CD4-positive, alpha-beta memory T cell (primary cell): Measurements from ENCODE around the gene GRAMD1B. TPM values are rescaled to one million over a fixed set of nuclear protein-coding genes. Genes with fewer than 3 reads are reported as not detected.
A peak's percentile ranks its signal among the peaks of the same experiment; 100 is the strongest.

ENCODE experiments used
- CTCF ChIA-PET: fragments of 350-600 bp; sonication (Branson Sonifier 250); formaldehyde crosslinking; loops from one replicate; lab custom pipeline; 2021; ENCODE audit warnings: inconsistent platforms; ENCODE audit not compliant: partially characterized antibody; lab: Charles Lee
- POLR2A ChIA-PET: fragments of 350-600 bp; sonication (Branson Sonifier 250); formaldehyde crosslinking; loops from one replicate; lab custom pipeline; 2021; ENCODE audit not compliant: partially characterized antibody; lab: Charles Lee
- DNase-seq, 5 donors: peaks; one replicate each; pipeline versions ENCODE4 v3.0.0 to v3.0.0-alpha.2; 2020 to 2022; ENCODE audit warnings: mixed read lengths in 1 of 5
- H3K27ac ChIP-seq: one replicate; pipeline ENCODE4 v1.7.0; 2013; ENCODE audit warnings: low read depth, low read length
- H3K27me3 ChIP-seq: 2 replicates; pipeline ENCODE4 v1.7.0; 2013; ENCODE audit warnings: mild to moderate bottlenecking, low read length, moderate library complexity; ENCODE audit not compliant: insufficient read depth
- H3K36me3 ChIP-seq: 2 replicates; pipeline ENCODE4 v1.7.0; 2013; ENCODE audit warnings: mild to moderate bottlenecking, low read length, moderate library complexity; ENCODE audit not compliant: insufficient read depth
- H3K4me1 ChIP-seq: 2 replicates; pipeline ENCODE4 v1.7.0; 2013; ENCODE audit warnings: mild to moderate bottlenecking, low read length, moderate library complexity; ENCODE audit not compliant: insufficient read depth
- H3K4me3 ChIP-seq, 2 donors: one replicate each; pipeline ENCODE4 v1.7.0; 2013; ENCODE audit warnings: low read length in 2 of 2, mild to moderate bottlenecking in 1 of 2
- H3K9me3 ChIP-seq, 2 donors: one replicate each; pipeline ENCODE4 v1.7.0; 2013; ENCODE audit warnings: low read length in 2 of 2, control low read depth in 1 of 2; ENCODE audit not compliant: control insufficient read depth in 1 of 2
- H3K27ac Mint-ChIP-seq, 7 donors: one replicate each; pipeline ENCODE4 v1.8.0; 2020 to 2021; ENCODE audit warnings: mixed read lengths in 7 of 7, mild to moderate bottlenecking in 6 of 7, inconsistent platforms in 3 of 7, moderate library complexity in 3 of 7
- H3K27me3 Mint-ChIP-seq, 2 donors: one replicate each; pipeline ENCODE4 v1.8.0; 2020 to 2021; ENCODE audit warnings: mixed read lengths in 2 of 2
- H3K36me3 Mint-ChIP-seq, 2 donors: one replicate each; pipeline ENCODE4 v1.8.0; 2020 to 2021; ENCODE audit warnings: mixed read lengths in 2 of 2, inconsistent platforms in 1 of 2, mild to moderate bottlenecking in 1 of 2
- H3K4me1 Mint-ChIP-seq, 4 donors: one replicate each; pipeline ENCODE4 v1.8.0; 2020 to 2021; ENCODE audit warnings: mixed read lengths in 4 of 4, mild to moderate bottlenecking in 1 of 4
- H3K4me3 Mint-ChIP-seq, 8 donors: one replicate each; pipeline ENCODE4 v1.8.0; 2020 to 2021; ENCODE audit warnings: mixed read lengths in 8 of 8, mild to moderate bottlenecking in 7 of 8, moderate library complexity in 6 of 8, inconsistent platforms in 3 of 8
- H3K9me3 Mint-ChIP-seq, 8 donors: one replicate each; pipeline ENCODE4 v1.8.0; 2020 to 2021; ENCODE audit warnings: mixed read lengths in 8 of 8, mild to moderate bottlenecking in 5 of 8, inconsistent platforms in 3 of 8, moderate library complexity in 1 of 8
- intact Hi-C: fragments of 100-400 bp; cut with micrococcal nuclease; formaldehyde crosslinking; loops from one replicate; pipeline ENCODE4 v1.15.1; 2023
- polyA plus RNA-seq, 2 donors: library from polyadenylated mRNA; unstranded; fragments of 300-500 nt; fragmentation: Illumina TruSeq; gene quantifications; one replicate each; pipeline ENCODE4 v1.2.3, GENCODE V29; 2021
- total RNA-seq, 2 experiments: library from RNA; stranded (reverse); gene quantifications; one replicate each; pipeline ENCODE4 v1.2.3, GENCODE V29; 2021

The GRAMD1B gene
- total and polyA plus RNA-seq, 4 experiments from 2014 or later: 4.2 to 26.0 (median 12.4) TPM

DNA sequence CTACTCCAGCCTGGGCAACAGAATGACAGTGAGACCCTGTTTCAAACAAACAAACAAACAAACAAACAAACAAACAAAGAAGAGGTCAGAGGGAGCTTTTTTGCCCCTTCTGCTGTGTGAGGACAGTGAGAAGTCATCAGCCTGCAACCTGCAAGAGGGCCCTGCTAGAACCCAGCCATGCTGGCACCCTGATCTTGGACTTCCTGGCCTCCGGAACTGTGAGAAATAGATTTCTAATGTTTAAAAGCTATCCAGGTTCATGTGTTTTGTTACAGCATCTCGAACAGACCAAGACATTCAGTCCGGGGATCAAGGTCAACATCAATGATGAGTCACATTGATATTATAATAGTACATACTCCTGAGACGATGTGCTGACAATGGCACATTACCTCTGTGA, 41.4 kb upstream of the GRAMD1B start:
- Histone ChIP-seq H3K9me3 (no peaks in the 10 kb centered on the region), H3K36me3 (no peaks in the 10 kb centered on the region), H3K4me1 (no peaks in the 10 kb centered on the region), H3K27me3 (no peaks in the 10 kb centered on the region), H3K27ac (no peak overlapping the region), H3K4me3 (no peak overlapping the region)
- no peaks in the 10 kb centered on the region for H3K9me3 Mint-ChIP-seq
- H3K4me3 Mint-ChIP-seq: no peak overlapping the region
- H3K27ac Mint-ChIP-seq: no peak overlapping the region
- no peak for DNase-seq
- CTCF ChIA-PET: interaction anchor here (1.0 kb wide), 1 partner anchor 17 kb away, joined by 3 read pairs; no protein-coding TSS in a partner anchor
- H3K27me3 Mint-ChIP-seq: no peaks in the 10 kb centered on the region
- intact Hi-C loops: no loop called here
- no peaks in the 10 kb centered on the region for H3K36me3 Mint-ChIP-seq
- no peaks in the 10 kb centered on the region for H3K4me1 Mint-ChIP-seq
- POLR2A ChIA-PET: no interaction called here

DNA sequence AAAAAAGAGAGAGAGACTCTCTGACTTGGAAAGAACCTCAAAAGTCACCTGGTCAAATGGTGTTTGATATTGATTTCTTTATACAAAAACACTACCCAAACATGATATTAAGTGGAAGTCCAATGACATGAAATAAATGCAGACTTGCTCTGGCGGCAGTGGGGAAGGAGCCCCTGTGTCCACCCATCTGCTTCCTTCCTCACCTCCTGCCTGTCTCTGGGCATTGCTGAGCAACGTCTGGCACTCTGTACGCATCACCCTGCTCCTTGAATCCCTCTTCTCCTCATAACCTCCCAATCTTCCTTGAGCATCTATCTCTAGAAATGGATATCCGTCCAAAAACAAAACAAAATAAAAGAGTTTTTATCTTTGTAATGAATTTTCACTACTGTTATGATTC, 39.9 kb upstream of the GRAMD1B start:
- Mint-ChIP-seq H3K36me3 (no peaks in the 10 kb centered on the region), H3K9me3 (no peaks in the 10 kb centered on the region), H3K27me3 (no peaks in the 10 kb centered on the region), H3K27ac (no peak overlapping the region), H3K4me3 (no peak overlapping the region), H3K4me1 (no peaks in the 10 kb centered on the region)
- H3K4me1 ChIP-seq: no peaks in the 10 kb centered on the region
- no peaks in the 10 kb centered on the region for H3K9me3 ChIP-seq
- H3K27me3 ChIP-seq: no peaks in the 10 kb centered on the region
- no peak for DNase-seq
- H3K4me3 ChIP-seq: no peak overlapping the region
- no peak overlapping the region for H3K27ac ChIP-seq
- H3K36me3 ChIP-seq: no peaks in the 10 kb centered on the region
- CTCF ChIA-PET: interaction anchor here (1.4 kb wide), 1 partner anchor 19 kb away, joined by 3 read pairs; no protein-coding TSS in a partner anchor
- POLR2A ChIA-PET: no interaction called here
- intact Hi-C loops: no loop called here

DNA sequence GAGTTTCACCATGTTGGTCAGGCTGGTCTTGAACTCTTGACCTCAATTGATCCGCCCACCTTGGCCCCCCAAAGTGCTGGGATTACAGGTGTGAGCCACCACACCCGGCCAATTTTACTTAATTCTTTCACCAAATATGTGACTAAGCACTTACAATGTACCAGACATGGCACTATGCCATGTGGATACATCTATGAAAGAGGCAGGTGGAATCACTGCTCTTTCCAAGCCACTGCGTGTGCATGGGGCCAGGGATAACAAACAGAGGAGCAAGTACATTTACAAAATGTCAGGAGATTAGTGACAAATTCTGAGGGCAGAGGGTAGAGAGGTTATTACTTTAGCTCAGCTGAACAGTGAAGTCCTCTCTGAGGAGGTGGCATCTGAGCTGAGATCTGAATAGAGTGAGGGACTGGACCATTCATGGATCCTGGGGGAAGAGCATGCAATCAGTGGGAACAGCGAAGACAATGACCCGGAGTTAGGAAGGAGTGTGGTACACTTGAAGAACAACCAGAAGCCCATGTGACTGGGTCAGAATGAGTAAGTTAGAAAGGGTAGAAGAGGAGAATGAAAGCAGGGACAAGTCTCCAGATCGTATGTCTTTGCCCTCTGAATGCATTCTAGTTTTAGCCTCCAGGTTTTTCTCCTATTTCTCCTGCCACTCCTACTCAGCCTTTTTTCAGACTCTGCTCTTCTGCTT, 38.3 kb upstream of the GRAMD1B start:
- H3K9me3 ChIP-seq: no peaks in the 10 kb centered on the region
- POLR2A ChIA-PET: no interaction called here
- intact Hi-C loops: no loop called here
- H3K27ac ChIP-seq: no peak overlapping the region
- H3K4me1 ChIP-seq: no peaks in the 10 kb centered on the region
- Mint-ChIP-seq H3K27ac (peak overlapping the region in 2 of 7 donors; percentile 49 to 66), H3K36me3 (no peaks in the 10 kb centered on the region), H3K9me3 (no peaks in the 10 kb centered on the region), H3K4me1 (no peaks in the 10 kb centered on the region), H3K27me3 (peaks cover 0 to 3% of the 10 kb centered on the region in 2 donors), H3K4me3 (no peak overlapping the region)
- CTCF ChIA-PET: interaction anchor here (1.5 kb wide), 1 partner anchor 16 kb away, joined by 6 read pairs; no protein-coding TSS in a partner anchor
- no peaks in the 10 kb centered on the region for H3K36me3 ChIP-seq
- DNase-seq: no peak
- no peak overlapping the region for H3K4me3 ChIP-seq
- H3K27me3 ChIP-seq: no peaks in the 10 kb centered on the region

DNA sequence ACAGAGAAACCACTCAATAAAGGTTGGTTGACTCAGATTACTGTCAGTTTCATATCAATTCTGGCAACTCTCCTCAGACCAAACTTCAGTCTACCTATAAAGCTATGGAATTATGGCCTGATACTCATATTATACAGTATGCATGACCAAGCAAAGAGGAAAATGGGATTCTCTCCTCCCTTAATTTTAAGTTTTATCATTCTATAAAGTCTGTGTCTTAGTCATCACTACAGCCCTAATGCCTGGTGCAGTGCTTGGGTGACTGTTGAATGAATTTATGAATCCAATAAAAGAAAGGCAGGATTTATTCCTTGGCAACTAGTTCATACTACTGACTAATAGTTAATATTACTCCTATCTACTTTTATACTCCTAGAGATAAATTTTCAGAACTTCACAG, 37.6 kb upstream of the GRAMD1B start:
- peak overlapping the region in 1 of 7 donors; percentile 66 for H3K27ac Mint-ChIP-seq
- no peaks in the 10 kb centered on the region for H3K36me3 ChIP-seq
- no peaks in the 10 kb centered on the region for H3K4me1 Mint-ChIP-seq
- H3K27ac ChIP-seq: no peak overlapping the region
- H3K4me3 Mint-ChIP-seq: no peak overlapping the region
- H3K9me3 ChIP-seq: no peaks in the 10 kb centered on the region
- CTCF ChIA-PET: interaction anchor here (0.8 to 1.5 kb wide), 2 partner anchors 14 to 15 kb away, joined by 4 to 6 read pairs; no protein-coding TSS in a partner anchor
- no peak overlapping the region for H3K4me3 ChIP-seq
- no peaks in the 10 kb centered on the region for H3K36me3 Mint-ChIP-seq
- no peaks in the 10 kb centered on the region for H3K4me1 ChIP-seq
- peaks cover 0 to 3% of the 10 kb centered on the region in 2 donors for H3K27me3 Mint-ChIP-seq
- intact Hi-C loops: no loop called here
- no peaks in the 10 kb centered on the region for H3K27me3 ChIP-seq
- POLR2A ChIA-PET: no interaction called here
- no peaks in the 10 kb centered on the region for H3K9me3 Mint-ChIP-seq
- no peak for DNase-seq

DNA sequence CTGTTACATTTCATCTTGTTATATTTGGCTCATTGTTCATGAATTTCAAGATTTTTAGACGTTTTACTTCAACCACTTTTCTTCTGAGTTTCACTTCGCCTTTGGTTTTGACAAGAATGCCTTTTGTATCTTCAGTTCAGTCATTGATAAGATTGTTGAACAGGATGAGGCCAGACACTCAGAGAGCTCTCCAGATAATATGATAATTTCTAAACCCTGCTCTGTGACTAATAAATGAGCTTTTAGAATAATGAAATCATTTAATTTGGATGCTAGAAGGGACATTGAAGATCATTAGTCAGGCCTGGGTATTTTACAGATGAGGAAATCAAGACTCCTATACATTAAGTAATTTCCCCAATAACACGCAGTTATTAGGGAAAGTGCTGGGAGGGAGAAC, 37.2 kb upstream of the GRAMD1B start:
- Histone ChIP-seq H3K36me3 (no peaks in the 10 kb centered on the region), H3K4me3 (no peak overlapping the region), H3K27me3 (no peaks in the 10 kb centered on the region), H3K27ac (no peak overlapping the region), H3K9me3 (no peaks in the 10 kb centered on the region), H3K4me1 (no peaks in the 10 kb centered on the region)
- ChIA-PET POLR2A (no interaction called here), CTCF (interaction anchor here (0.8 to 1.5 kb wide), 2 partner anchors 13 to 15 kb away, joined by 4 to 6 read pairs; no protein-coding TSS in a partner anchor)
- Mint-ChIP-seq H3K9me3 (no peaks in the 10 kb centered on the region), H3K27me3 (peaks cover 1 to 3% of the 10 kb centered on the region in 2 donors), H3K4me3 (no peak overlapping the region), H3K4me1 (no peaks in the 10 kb centered on the region), H3K36me3 (no peaks in the 10 kb centered on the region), H3K27ac (no peak overlapping the region)
- intact Hi-C loops: no loop called here
- DNase-seq: no peak

DNA sequence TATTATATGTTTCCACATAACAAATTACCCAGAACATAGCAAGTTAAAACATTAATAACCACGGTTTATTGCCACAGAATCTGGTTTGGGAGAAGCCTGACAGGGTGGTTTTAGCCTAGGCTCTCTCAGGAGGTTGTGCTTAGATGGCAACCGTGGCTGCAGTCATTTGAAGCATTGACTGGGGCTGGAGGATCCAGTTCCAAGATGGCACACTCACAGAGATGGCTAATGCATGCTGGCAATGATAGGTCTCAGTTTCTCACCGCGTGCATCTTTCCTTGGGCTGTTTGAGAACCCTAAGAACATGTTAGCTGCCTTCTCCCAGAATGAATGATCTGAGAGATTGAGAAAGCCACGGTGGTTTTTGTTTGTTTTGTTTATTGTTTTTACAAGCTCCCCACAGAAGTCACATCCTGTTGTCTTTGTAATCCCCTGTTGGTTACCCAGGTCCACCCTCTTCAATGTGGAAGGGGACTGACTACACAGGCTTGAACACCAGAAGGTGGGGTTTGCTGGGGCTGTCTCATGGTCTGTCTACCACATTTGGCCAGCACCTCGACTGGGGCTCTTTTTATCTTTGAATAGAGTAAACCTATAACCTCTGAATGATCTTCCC, 36.6 kb upstream of the GRAMD1B start:
- DNase-seq: no peak
- no peaks in the 10 kb centered on the region for H3K4me1 Mint-ChIP-seq

GRCh38 chr11:123404676-123405075, 25.4 kb upstream of the GRAMD1B start:
- Histone ChIP-seq H3K4me3 (no peak overlapping the region), H3K27ac (no peak overlapping the region), H3K27me3 (no peaks in the 10 kb centered on the region), H3K36me3 (no peaks in the 10 kb centered on the region), H3K9me3 (no peaks in the 10 kb centered on the region), H3K4me1 (no peaks in the 10 kb centered on the region)
- Mint-ChIP-seq H3K27me3 (peaks cover 2 to 7% of the 10 kb centered on the region in 2 donors), H3K9me3 (no peaks in the 10 kb centered on the region), H3K4me1 (peaks cover 0 to 3% (median 0%) of the 10 kb centered on the region in 4 donors), H3K27ac (peak overlapping the region in 1 of 7 donors; percentile 51), H3K36me3 (no peaks in the 10 kb centered on the region), H3K4me3 (no peak overlapping the region)
- ChIA-PET CTCF (interaction anchor here (1.7 to 7.9 kb wide), 3 partner anchors 17 to 73 kb away, joined by 3 to 433 read pairs (median 172); no protein-coding TSS in a partner anchor), POLR2A (no interaction called here)
- intact Hi-C loops: no loop called here
- DNase-seq: no peak

More for the DNA sequence above, 36.6 kb upstream of the GRAMD1B start:
- Histone ChIP-seq H3K27me3 (no peaks in the 10 kb centered on the region), H3K36me3 (no peaks in the 10 kb centered on the region), H3K27ac (no peak overlapping the region), H3K4me3 (no peak overlapping the region), H3K9me3 (no peaks in the 10 kb centered on the region), H3K4me1 (no peaks in the 10 kb centered on the region)
- Mint-ChIP-seq H3K9me3 (no peaks in the 10 kb centered on the region), H3K36me3 (no peaks in the 10 kb centered on the region), H3K4me3 (no peak overlapping the region), H3K27me3 (peaks cover 1 to 3% of the 10 kb centered on the region in 2 donors), H3K27ac (no peak overlapping the region)
- POLR2A ChIA-PET: no interaction called here
- intact Hi-C loops: no loop called here
- CTCF ChIA-PET: interaction anchor here (1.1 to 1.5 kb wide), 2 partner anchors 13 to 14 kb away, joined by 4 to 6 read pairs; no protein-coding TSS in a partner anchor
